Stimulated activated CD4-positive, alpha-beta T cell treated with anti-CD3 and anti-CD28 coated beads, Interleukin-2, amount 100 ng/mL, for 24 hours (primary cell): ENCODE measurements around the gene FAM174C.

Experiments used
- DNase-seq, 2 donors: peaks; one replicate each; pipeline ENCODE4 v3.0.0-alpha.2; 2020

The FAM174C gene

DNA sequence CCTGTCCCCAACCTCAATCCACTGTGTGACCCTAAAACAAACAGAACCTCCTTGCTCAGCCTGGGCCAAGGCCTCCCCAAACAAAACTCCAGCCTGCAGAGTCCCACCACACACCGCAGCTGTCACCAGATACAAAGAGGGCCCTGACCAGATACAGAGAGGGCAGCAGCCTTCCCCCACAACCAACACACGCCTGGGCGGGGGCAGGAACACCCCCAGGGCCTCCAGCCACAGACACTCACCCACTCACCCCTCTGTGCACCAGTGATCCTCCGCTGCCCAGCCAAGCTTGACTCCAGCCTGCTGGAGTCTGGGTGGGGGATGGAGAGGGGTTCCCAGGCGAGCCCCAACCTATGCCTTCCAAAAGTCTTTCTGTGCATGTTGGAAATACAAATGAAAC, 12.1 kb upstream of the FAM174C start:
- no peak for DNase-seq

GRCh38 chr19:1264801-1265614, 10.3 kb upstream of the FAM174C start:
- DNase-seq, result no peak

DNA sequence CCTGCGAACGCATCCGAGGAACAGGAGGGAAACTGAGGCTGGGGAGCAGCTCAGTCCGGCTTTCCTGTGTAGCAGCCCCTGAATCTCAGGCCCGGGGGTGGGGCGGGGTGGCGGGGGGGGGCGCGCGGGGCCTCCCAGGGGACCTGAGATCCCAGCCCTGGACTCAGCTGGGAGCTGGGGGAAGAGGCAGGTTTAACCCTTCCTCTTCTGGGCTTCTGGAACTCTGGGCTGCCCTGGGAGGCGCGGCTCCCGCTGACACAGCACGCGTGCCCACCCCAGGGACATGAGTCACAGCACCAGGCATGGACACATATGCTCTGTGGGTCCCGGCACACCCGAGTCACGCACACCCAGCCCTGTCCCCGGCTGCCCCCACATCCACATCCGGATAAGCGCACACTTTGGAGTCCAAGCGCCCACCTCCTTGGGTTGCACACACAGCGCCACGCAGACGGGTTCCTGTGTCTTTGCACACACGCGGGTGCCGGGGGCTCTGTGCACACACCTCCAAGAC, 9.7 kb upstream of the FAM174C start:
- DNase-seq, result peak in 1 of 2 donors; percentile 53

DNA sequence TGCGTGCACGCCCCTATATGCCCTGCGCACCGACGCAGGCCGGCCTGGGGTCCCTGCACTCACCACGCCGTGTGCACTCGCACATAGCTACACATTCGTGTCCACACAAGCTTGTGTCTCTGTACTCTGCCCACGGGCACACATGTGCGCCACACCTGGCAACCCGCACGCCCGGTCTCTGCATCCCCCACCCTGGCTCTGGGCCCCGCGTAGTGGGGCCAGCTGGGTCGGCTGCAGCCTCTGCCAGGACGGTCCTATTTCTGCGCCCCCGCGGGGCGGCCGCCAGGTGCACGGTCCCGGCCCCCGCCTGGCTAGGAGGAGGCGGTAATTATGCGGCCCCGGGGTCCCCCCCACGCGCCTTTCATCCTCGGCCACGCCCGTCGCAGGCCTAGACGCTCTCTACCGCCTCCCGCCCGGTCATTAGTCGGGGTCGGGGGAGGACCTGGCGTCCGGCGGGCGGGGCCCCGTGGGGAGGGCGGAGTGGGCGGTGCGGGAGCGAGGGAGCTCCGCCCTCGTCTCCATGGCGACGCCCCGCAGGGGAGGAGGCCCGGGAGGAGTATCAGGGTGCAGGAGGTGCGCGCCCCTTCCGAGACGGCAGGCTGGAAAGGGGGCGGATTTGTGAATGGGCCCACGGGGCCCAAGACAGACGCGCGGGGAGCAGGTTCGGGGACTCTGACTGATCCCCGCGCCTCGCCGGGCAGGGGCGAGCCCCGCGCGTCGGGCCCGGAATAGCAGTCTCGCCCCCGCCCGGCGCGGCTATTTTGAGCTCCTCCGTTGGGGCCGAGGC, 9.0 kb upstream of the FAM174C start:
- peak; percentile 82 to 91 for DNase-seq

GRCh38 chr19:1266916-1267476, 8.3 kb upstream of the FAM174C start:
- peak; percentile 77 to 79 for DNase-seq

GRCh38 chr19:1267477-1268225, 7.7 kb upstream of the FAM174C start:
- DNase-seq, result no peak

DNA sequence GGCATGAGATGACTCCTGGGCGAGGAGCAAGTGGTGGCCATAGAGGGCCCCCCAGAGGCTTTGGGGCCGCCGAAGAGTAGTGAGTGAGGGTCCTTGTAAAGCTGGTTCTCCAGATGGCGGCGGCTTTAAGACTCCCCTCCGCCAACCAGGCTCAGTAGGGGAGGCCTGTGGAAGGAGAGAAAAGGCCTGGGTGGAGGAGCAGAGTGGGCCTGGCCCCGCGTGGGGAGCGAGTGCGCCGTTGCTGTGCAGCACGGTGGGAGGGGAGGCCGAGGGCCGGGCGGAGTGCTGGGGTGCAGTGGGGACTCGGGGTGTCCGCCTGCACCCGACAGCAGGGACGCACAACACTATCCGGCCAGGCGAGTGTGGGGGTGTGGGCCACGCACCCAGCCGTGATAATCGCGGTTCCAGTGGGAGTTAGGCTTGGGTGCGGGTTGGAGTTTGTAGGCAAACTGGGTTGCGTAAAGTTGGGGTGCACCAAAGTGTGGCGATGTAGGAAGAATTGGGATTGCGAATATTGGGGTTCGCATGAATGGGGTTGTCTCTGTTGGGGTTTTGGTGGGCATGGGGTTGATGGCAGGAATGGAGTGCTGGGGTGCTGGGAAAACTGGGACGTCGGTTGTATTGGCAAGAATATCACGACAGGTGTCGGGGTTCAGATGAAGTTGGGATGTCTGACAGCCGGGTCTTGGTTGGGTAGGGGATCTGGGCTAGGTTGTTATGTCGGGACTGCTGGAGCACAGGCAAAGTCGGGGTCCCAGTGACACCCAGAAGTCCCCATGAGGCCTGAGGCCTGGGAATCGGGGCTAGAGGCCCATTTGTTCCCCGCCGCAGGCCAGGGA, 6.9 kb upstream of the FAM174C start:
- no peak for DNase-seq

DNA sequence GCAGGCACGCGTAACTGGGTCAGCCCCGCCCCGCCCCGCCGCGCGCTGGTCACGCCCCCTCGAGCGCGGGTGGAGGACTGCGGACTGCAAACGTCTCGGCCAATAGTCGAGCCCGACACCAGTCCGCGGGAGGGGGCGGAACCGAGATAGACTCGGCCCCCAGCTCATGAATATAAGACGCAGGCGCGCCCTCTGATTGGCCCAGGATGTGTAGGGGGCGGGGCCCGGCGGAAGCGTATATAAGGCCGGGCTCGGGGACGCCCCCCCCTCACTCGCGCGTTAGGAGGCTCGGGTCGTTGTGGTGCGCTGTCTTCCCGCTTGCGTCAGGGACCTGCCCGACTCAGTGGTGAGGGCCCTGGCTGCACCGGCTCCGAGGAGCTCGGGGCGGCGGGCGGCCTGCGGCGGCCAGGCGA, 6.3 kb upstream of the FAM174C start, which contains the start of gene CIRBP:
Gene CIRBP, plus strand, starts transcription at position 268 of the 413 bp plus-strand sequence. CDS start 1,602 bp downstream, outside the sequence.
- DNase-seq, result peak; percentile 99 to 100

DNA sequence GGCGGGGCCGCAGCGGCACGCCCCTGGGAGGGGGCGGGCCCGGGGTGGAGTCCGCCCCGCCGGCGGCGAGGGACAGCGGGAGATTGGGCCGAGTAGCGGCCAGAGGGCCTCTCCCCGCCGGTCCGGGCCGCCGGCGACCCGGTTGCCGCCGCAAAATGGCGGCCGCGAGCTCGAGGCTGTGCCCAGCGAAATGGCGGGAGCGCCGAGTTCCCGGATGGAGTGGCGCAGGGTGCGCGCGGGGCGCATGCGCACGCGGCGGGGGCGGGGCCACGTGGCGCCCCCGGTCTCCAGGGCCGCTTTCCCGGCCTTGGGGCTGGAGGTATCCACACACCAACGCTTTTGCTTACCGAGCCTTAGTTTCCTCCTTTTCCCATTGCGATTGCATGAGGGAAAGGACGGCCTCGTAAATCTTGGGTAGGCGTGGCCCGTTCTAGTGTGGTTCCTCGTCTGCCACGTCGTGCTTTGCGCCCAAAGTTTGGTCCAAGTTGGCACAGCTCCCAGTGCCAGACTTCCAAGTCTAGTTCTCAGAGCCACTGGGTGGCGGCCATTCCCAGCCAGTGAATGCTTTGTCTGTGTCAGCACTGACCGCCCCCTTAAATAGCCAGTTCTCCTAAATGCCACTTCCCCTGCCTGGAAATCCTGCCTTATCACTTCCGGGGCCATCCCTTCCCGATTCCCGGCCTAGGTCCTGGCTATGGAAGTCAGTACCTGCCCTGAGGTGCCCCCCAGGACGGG, 5.7 kb upstream of the FAM174C start:
- peak; percentile 87 for DNase-seq

GRCh38 chr19:1270213-1270853, 5.0 kb upstream of the FAM174C start:
- peak in 1 of 2 donors; percentile 48 for DNase-seq

DNA sequence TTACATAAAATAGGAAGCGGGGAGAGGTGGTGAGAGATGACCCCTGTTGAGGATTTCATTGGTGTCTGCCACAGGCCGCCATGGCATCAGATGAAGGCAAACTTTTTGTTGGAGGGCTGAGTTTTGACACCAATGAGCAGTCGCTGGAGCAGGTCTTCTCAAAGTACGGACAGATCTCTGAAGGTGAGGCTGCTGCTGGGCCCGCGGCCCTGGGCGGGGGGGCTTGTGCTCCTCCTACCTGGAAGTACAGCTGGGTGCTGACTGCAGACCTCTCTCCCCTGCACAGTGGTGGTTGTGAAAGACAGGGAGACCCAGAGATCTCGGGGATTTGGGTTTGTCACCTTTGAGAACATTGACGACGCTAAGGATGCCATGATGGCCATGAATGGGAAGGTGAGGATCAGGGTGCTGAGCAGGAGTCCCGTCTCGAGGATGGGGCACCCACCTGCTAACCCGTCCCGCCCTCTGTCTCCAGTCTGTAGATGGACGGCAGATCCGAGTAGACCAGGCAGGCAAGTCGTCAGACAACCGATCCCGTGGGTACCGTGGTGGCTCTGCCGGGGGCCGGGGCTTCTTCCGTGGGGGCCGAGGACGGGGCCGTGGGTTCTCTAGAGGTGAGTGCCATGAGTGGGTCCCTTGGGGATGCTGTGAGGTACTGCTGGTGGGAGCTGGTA, 4.3 kb upstream of the FAM174C start:
- DNase-seq, result no peak

GRCh38 chr19:1271528-1272422, 3.6 kb upstream of the FAM174C start:
- no peak for DNase-seq

GRCh38 chr19:1272423-1273262, 2.7 kb upstream of the FAM174C start:
- DNase-seq, result no peak

DNA sequence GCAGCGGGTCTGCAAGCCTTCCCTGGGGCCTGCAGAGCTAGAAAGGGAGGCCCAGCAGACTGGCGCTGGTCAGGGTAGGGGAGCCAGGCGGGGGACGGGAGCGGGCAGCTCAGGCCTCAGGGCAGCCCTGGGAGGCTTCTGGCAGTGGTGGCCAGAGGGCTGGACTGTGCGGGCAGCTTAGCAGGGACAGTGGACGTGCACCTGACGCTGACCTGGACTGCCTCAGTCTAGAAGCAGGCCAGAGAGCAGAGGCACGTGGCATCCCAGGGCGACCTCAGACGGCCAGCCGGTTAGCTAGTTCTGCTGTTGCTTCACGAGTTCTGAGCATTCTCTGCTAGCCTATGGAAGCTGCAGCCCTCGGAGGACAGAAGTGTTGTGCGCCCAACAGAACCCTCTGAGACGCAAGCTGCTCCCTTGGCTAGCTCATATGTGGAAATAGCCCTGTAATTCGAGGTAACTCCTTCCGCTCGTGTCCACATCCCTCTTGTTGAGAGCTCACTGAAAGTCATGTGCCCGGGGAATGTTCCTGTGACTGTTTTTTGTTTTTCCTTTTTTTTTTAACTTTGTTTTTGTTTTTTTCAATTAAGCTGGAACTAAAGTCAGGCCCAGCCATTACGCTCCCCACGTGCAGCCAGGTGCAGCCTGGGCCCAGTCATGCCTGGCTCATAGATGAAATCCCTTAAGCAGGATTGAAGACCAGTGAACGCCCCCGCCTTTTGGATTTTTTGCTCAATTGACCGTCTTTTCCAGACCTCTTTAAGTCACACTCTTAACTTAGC, 1.9 kb upstream of the FAM174C start:
- DNase-seq, result no peak

DNA sequence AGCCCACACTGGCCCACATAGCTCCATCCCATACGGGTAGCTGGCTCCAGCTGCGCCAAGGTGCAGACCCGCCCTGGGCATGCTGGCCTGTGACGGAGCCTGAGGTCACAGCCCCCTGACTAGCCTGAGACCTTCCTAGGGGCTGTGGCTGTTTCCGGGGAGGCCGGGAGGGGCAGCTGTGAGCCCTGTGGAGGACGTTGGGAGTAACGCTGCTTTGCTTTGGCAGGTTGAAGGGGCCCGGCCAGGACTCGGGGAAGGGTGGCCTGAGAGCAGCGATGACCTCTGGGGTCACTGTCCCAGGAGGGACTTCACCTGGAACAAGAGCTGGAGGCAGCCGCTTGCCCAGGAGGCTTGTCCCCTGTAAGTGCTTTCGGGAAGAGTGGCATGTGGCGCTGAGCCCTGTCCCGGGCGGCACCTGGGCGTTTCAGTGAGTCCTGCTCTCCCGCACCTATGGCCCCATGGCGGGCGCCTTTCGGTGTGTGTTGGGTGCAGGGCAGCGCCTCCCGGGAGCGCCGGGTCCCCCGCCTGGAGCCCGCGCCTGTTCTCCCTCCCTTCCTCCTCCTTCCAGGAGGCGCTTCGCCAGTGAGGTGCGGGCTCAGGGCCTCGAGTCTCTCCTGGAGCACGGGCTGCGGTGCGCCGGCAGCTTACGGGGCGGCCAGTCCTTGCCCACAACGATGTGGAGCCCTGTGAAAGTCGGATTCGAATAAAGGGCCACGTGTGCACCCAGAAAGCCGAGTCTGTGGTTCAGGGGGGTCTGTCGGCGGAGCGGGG, 1.1 kb upstream of the FAM174C start:
- DNase-seq, result no peak

DNA sequence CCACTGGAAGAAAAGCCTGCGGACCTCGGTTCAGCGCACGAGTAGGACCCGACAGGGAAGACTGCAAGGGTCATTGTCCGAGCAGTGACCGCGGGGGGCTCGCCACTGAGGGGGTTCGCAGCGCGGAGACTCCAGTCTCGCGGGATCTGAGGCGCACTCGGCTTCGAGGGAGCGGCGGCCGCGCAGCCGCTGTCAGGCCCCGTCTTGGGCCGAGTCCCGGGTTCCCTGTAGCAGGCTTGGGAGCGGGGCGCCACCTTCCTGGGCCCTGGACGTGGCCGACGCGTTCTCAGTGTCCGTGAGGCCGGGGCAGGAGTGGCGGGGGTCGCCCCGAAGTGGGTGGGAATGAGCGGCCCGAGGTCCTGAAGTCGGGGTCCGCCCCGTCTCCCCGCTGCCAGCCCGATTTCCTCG, 474 bp upstream of the FAM174C start:
- DNase-seq, result no peak
